NAMALWA (cell line): ENCODE data around the gene FOXK2.

Experiments used
- DNase-seq: peaks from one replicate; pipeline ENCODE4 v3.0.0-alpha.2; 2015; ENCODE audit warnings: low spot score

Gene FOXK2

DNA sequence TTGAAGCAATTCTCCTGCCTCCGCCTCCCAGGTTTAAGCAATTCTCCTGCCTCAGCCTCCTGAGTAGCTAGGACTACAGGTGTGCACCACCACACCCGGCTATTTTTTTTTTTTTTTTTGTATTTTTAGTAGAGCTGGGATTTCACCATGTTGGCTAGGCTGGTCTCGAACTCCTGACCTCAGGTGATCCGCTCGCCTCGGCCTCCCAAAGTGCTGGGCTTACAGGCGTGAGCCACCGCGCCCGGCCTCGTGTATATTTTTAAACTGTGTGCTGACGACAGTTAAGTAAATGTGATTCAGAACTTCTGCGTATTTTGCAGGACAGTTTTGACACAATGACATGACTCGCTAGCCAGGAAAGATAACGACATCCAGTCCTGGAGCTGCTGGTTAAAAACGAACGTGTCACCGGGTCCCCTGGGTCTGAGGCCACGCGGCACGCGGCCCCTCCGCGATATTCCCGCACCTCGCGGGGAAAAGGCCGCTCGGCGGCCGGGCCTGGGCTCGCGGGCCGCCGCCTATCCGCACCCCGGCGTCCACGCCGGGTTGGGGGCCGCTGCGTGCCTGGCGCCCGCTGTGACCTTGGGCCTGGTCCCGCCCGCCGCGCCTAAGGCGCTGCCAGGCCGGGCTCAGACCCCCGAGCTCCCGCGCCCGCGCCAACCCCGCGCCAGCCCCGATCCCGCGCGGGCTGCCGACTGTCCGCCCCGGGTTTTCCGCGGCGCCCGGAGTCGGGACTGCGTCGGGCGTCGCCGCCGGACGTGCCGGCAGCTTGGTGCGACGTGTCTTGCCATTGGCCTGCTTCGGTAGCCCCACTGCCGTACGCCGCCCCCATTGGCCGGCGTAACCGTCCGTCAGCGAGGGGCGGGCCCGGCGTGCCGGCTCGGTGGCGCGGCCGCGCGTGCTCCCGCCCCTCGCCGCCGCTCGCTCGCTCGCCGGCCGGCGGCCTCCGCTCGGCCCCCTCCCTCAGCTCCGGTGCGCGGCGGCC lies at the start of gene FOXK2:
Gene FOXK2, plus strand, starts transcription at position 907 of the 985 bp plus-strand sequence. CDS start 157 bp downstream, outside the sequence.
- DNase-seq, result peak; percentile 95

- DNase-seq, result no peak
Measured at GRCh38 chr17:82470065-82470464, 49.5 kb upstream of the FOXK2 start.

- DNase-seq, result no peak
Measured at GRCh38 chr17:82474223-82475010, 45.1 kb upstream of the FOXK2 start.

GRCh38 chr17:82475458-82475857 lies 44.1 kb upstream of the FOXK2 start:
- DNase-seq, result no peak

GRCh38 chr17:82477934-82478333 lies 41.6 kb upstream of the FOXK2 start:
- no peak for DNase-seq

DNA sequence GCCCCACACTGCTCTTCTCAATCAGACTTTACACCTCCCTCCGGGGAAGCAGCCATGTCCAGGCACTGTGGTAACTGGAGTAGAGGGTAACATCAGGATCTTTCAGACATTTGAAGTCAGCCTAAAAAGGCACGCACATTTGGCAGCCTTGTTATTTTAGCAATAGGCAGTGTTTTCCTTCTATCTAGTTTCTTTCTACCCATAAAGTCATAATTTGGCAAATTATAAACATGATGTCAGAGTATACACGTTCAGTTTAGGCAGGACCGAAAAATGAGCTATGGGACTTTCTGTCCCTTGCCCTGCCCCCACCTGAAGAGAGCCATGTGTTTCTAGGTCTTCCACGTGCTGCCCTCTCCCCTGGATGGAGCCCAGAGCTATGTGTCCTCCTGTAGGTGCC lies 39.9 kb upstream of the FOXK2 start:
- no peak for DNase-seq

GRCh38 chr17:82480318-82480717 lies 39.2 kb upstream of the FOXK2 start:
- DNase-seq, result no peak

DNA sequence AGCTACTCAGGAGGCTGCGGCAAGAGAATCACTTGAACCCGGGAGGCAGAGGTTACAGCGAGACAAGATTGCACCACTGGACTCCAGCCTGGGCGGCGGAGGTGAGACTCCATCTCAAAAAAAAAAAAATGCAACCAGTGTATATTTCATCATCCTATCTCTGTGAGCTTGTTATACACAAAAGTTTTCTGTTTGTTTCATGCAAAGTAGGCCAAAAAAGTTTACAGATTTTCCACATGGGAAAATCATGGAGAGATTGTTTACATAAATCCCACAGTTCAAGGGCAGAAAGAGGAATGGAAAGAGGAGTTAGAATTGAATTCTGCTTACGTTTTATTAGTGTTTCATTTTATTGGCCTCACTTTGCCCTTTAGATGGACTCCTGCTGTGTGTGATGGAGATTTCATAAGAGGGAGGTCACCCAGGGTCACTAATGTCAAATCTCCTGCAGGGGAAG lies 36.3 kb upstream of the FOXK2 start:
- no peak for DNase-seq

DNA sequence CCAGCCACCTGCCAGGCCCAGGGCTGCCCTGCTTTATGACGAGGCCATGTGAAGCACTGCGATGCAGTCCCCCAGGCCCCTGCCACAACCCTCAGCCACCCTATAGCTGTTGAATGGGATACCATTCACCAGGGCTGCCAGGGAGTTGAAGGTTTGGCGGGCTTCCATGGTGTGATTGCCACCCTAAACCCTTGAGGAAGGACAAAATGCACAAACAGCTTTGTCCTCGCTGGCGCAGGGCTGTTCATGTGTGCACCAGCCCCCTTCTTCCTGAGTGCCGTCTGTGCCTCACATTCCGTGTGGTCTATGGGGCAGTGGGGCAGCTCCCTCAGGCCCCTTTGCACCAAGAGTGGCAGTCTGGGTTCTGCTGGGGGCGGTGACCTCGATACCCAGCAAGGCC lies 35.7 kb upstream of the FOXK2 start:
- DNase-seq, result no peak

- no peak for DNase-seq
Measured at GRCh38 chr17:82486231-82487094, 33.1 kb upstream of the FOXK2 start.

GRCh38 chr17:82487910-82488309 lies 31.6 kb upstream of the FOXK2 start:
- no peak for DNase-seq

DNA sequence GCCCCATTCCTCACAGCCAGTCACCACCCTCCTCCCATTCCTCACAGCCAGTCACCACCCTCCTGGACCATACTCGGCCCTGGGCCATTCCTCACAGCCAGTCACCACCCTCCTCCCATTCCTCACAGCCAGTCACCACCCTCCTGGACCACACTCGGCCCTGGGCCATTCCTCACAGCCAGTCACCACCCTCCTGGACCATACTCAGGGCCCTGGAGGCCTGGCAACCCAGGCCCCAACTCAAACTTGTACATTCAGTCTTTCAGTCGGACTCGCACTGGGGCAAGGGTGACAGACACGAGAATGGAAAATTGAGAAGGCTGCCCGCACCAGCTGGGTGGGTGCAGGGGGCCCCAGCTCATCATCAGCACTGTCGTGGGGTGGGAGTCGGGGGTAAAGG lies 30.4 kb upstream of the FOXK2 start:
- DNase-seq, result no peak

GRCh38 chr17:82489851-82490511 lies 29.6 kb upstream of the FOXK2 start:
- DNase-seq, result no peak

DNA sequence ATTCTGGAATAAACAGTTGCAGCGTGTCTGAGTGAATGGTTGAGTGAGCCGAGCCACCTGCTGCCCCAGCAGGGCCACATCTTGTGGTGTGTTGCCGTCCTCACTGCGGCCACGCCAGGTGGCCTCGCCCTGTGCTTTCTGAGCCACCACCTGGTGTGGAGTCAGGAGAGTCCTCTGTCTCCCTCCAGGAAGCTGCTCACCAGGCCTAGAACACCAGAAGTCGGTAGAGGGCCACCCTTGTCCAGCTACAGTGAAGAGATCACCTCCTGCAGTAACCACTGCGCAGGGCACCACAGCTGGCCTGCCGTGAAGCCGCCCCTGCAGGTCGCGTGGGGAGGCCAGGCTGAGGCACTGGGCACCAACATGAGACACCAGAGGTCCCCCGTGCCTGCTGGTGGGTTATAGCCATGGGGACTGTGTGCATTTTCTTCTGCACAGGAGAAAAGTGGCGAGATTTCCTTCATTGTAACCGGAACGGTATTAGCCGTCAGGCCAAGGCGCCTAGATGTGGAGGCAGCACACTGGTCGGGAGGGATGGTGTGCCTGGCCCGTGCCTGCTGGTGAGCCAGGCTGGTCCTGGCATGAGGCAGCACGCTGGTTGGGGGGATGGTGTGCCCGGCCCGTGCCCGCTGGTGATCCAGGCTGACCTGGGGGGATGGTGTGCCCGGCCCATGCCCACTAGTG lies 28.9 kb upstream of the FOXK2 start:
- DNase-seq, result peak; percentile 89

DNA sequence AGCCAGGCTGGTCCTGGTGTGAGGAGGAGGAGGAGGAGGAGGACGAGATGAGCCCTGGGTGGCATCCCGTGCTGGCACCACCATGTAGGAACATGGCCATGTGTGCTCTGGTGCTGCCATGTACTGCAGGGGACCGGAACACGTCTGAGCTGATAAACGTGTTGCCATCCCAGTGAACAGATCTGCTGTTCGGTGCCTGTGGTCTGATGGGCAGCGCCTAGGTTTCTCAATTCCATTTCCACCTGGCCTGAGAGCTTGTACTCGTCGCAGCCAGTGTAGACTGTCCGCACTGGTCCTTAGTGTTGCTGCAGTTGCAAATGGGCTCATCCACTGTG lies 28.4 kb upstream of the FOXK2 start:
- DNase-seq, result no peak

DNA sequence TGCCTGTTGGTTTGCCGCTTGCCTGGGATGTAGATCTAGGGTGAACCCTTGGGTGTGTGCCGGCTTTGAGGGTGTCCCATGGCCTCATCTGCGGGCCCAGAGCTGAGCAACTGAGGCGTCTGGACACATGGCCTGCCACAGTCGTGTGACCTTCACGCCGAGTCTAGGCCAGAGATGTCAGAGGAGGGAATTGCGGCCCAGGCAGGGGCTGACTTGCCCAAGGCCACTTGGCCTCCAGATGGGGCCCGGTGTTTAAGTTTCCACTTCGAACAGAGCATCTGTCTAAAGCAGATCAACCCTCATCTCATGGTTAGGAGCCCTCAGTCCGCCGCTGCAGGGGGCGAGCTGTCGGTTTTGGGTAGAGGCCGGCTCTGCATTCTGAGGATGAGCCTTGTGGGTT lies 28.0 kb upstream of the FOXK2 start:
- no peak for DNase-seq

- DNase-seq, result no peak
Measured at GRCh38 chr17:82492643-82493225, 26.8 kb upstream of the FOXK2 start.

GRCh38 chr17:82493226-82493781 lies 26.2 kb upstream of the FOXK2 start:
- no peak for DNase-seq

DNA sequence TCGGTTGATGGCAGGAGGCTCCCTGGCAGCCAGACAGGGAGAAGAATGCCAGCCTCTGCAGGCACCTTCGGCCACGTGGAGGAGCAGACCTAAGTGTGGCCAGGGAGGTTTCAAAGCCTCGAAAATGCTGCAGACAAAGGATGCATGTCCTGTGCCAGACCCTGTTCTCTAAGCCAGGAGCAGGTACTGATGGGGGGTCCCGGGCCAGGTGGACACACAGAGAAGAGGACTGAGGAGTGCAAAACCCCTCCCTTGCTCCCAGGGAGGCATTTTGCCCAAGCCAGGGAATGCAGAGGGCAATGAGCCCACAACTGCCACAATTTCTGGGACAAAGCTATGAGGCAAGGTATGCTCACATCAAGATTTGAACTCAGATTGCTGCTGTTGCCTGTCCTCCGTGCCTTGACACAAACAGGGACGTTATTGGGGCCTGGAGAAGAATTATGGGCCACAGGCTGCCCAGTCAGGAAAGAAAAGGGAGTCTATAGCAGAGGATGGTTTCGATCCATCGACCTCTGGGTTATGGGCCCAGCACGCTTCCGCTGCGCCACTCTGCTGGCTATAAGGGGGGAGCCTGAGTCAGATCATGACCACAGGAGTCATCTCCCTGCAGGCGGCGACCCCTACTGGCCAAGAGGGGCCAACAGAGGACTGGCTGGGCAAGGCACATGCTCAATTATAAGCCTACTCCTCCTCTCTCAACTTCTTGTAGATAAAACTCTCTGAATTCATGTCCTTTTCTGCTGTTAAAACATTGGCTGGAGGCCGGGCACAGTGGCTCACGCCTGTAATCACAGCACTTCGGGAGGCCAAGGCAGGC lies 25.1 kb upstream of the FOXK2 start:
- peak; percentile 93 for DNase-seq
